Karpas-422 (cell line): ENCODE measurements around the gene GUCY2F. TPM values are rescaled to one million over a fixed set of nuclear protein-coding genes. Genes with fewer than 3 reads are reported as not detected.

Source experiments
- total RNA-seq: library from RNA; depleted of rRNA; stranded (reverse); fragments of >200 nt; shearing (Covaris generic); gene quantifications from 2 replicates; pipeline ENCODE4 v1.2.3, GENCODE V29; 2014; ENCODE audit warnings: low replicate concordance; rRNA removed

Gene GUCY2F
- total RNA-seq, 1 experiment from 2014 or later: not detected

Other genes starting within 250 kb of the GUCY2F start
- 9.9 and 27.7 TPM in 2 replicates for gene NXT2, start 54.8 kb upstream of the GUCY2F start, total RNA-seq
- gene KCNE5, start 143.1 kb upstream of the GUCY2F start, total RNA-seq: 0.61 and 0.82 TPM in 2 replicates